Mucosa of gallbladder (tissue), 1 donor: ENCODE results near the gene PIP. TPM values are rescaled to one million over a fixed set of nuclear protein-coding genes. Genes with fewer than 3 reads are reported as not detected.
"Not testable (repeated sequence)": the region's sequence is repeated elsewhere in the genome, so short reads cannot be mapped to it uniquely, and the experiment has no call there.

ENCODE experiments used
- DNase-seq: peaks from one replicate; pipeline ENCODE4 v3.0.0-alpha.2; 2020; ENCODE audit warnings: low spot score
- total RNA-seq: library from RNA; stranded (reverse); gene quantifications from one replicate; pipeline ENCODE4 v1.2.1, GENCODE V29; 2021
- donor health status: DM: no; HTN: no; CAD: no.

PIP gene
- total RNA-seq, 1 donor from 2014 or later: not detected

GRCh38 chr7:143177374-143178119, 45.7 kb downstream of the PIP start:
- DNase-seq: no peak

GRCh38 chr7:143180771-143181170, 48.9 kb downstream of the PIP start:
- not testable (repeated sequence) for DNase-seq

- no peak for DNase-seq
These were observed 49.5 kb downstream of the PIP start for GRCh38 chr7:143181349-143181748.

- DNase-seq: no peak
These were observed 51.1 kb downstream of the PIP start, which contains the start of gene TAS2R39 for GRCh38 chr7:143183024-143183423. Gene TAS2R39 (plus strand): TSS chr7:143183419. CDS start chr7:143183419, 0 bp downstream.

GRCh38 chr7:143185551-143185950, 53.7 kb downstream of the PIP start:
- DNase-seq: no peak

- no peak for DNase-seq
These were observed 57.1 kb downstream of the PIP start for GRCh38 chr7:143188994-143189393.

Other genes starting within 250 kb of the PIP start
- gene TRPV6, start 246.3 kb upstream of the PIP start, total RNA-seq: 47.3 TPM
- not detected for gene TRPV5, start 198.3 kb upstream of the PIP start, total RNA-seq
- gene LLCFC1, start 192.6 kb upstream of the PIP start, total RNA-seq: not detected
- gene KEL, start 169.7 kb upstream of the PIP start, total RNA-seq: 0.17 TPM
- not detected for gene OR9A2, start 104.9 kb upstream of the PIP start, total RNA-seq
- not detected for gene OR6V1, start 79.7 kb upstream of the PIP start, total RNA-seq
- gene TAS2R39, start 51.3 kb downstream of the PIP start, total RNA-seq: not detected
- not detected for gene TAS2R40, start 90.0 kb downstream of the PIP start, total RNA-seq
- gene GSTK1, start 131.4 kb downstream of the PIP start, total RNA-seq: 252 TPM
- 47.8 TPM for gene TMEM139, start 152.9 kb downstream of the PIP start, total RNA-seq
- gene CASP2, start 156.3 kb downstream of the PIP start, total RNA-seq: 38.7 TPM
- 1.2 TPM for gene CLCN1, start 184.0 kb downstream of the PIP start, total RNA-seq
- gene FAM131B, start 230.6 kb downstream of the PIP start, total RNA-seq: 6.6 TPM
- gene ZYX, start 249.3 kb downstream of the PIP start, total RNA-seq: 276 TPM